NCI-H1417 (cell line): ENCODE measurements around the gene PRADC1.

ENCODE experiments used
- DNase-seq, 3 experiments: peaks; one replicate each; lab custom pipeline; 2025; lab: John Stamatoyannopoulos, UW

Gene PRADC1

DNA sequence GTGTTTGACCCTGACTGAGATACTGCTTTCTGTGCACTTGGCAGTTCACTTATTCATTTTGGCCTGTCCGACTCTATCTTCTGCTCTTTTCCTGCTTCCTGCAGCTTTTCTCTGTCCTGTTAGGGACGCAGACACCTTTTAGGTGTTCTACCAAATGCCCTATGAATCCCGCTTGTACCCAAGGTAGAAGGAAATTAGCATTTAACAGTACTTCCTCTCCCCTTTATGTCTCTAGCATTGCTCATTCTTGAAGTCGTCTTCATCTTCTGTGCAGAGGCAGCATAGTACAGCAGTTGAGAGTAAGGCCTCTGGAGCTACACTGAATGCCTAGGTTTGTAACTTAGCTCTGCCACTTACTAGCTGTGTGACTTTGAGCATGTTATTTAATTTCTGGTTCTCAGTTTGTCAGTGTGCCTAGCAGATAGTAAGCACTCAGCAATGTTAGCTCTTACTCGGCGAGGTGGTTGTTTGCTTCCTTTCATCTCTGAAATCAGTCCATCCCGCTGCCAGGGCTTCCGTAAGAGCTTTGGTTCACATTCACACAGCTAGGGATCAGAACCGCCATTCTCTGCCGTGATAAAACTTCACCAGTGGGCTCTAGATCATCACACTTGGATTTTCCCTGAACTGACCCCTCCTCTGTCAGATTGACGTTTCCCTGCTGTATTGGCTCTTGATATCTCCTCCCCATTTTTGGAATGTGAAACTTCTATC is 2.4 kb upstream of the PRADC1 start:
- DNase-seq = no peak

DNA sequence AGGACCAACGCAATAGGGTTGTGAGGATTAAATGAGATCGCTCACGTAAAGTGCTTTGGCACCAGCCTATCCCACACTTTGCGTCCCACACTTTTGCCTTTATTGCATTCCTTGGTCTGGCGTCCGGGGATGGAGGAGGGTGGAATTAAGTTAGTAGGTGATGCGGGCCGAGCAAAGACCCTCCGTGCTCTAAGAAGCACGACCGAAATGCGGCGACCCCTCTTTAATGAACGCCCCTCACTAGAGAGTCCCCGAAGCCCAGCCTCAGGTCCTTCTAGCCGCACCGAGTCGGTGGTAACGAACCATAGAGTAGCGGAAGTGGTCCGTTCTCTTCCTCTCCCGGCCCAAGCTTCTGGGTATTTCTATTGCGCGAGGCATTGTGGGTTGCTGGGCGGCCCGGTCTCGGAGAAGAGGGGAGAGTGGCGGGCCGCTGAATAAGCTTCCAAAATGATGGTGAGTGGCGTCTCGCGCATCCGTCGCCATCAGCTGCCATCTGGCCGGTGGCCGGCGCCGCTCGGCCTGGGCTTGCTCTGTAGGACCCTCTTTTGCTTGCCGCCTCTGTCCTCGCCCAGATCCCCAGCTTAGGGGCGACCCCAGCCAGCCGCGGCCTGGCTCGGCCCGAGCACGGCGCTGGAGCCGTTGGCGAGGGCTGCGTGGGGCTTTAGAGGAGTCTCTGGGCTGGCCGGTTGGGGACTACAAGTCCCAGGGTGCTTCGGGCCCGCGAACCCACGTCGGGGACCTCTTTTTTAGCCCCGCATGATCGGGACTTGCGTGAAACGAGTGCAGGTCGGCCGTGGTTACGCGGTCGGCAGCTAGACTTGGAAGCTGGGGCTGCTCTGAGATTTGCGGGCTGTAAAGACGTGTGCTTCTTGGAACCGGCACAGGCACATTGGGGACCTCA is 1.1 kb upstream of the PRADC1 start, which contains the start of gene CCT7:
CCT7 (plus strand) TSS at position 377 of the 901 bp plus-strand sequence; CDS start at position 448, 71 bp downstream.
- DNase-seq = peak; percentile 84 to 97 (median 94)

DNA sequence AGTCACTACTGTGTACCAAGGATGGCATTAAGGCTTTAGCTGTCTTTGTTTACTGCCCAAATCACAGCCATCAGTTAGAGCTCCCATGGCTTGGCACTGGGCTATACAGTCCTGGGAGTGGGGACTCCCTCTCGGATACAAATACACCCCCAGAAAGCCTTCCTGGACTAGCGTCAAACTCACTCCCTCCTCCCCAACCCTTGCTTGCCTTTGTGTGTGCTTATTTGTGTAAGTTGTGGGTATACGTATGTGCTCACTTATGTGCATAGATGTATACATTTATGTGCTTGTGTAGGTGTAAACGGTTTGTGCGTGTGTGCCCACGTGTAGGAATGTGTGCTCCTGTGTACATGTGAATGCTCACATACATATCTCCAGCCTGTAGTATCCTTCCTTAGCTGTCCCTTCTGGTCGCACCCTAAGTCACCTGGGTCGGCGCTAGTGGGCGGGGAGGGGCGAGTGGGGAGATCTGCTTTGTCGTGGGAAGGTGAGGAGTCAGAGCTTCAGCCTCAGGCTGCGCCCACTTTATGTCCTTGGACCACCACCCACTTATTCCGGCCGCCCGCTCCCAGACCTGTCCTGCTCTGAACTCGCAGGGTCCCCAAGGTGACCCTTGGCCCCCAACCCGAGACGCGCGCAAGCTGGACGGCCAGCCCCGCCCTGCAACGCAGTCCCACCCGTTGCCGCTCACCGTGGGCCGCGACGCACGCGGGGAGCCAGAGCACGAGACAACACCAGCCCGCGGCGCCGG is 461 bp downstream of the PRADC1 start:
- DNase-seq = peak in 1 of 3 experiments; percentile 69

DNA sequence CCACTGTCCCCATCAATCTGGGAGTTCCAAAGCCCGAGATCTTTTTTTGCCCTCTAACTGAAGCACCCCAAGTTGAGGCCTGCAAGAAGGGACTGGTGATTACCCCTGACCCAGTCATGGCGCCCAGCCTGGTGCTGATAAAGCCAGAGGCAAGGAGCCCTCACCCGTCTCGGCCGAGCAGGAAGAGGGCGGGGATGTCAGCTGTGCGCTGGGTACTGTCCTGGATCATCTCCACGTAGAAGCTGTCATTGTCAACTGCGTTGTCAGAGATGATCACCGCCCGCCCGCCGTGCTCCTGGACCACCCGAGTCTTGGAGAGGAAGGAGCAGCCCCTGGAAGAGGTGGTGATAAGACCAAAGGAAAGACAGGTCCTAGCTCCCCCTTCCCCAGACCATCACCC is 4.4 kb downstream of the PRADC1 start:
- no peak for DNase-seq

DNA sequence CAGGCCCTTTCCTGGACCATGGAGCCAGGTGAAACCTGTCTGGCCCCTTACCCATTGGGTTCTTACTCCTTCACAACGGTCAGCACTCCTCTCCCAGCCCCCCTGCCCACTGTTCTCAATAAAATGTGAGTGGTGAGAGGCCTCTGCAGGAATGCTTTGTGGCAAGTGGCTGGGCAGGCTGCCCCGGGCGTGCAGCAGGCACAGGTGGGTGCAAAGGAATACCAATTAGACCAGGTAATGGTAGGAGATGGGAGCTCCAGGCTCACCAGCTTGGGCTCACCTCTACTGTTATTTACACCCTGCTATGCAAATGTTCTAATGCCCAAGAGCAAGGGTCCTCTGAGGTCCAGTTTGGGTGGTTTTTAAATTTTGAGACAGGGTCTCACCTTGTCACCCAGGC is 6.0 kb downstream of the PRADC1 start:
- DNase-seq = no peak

DNA sequence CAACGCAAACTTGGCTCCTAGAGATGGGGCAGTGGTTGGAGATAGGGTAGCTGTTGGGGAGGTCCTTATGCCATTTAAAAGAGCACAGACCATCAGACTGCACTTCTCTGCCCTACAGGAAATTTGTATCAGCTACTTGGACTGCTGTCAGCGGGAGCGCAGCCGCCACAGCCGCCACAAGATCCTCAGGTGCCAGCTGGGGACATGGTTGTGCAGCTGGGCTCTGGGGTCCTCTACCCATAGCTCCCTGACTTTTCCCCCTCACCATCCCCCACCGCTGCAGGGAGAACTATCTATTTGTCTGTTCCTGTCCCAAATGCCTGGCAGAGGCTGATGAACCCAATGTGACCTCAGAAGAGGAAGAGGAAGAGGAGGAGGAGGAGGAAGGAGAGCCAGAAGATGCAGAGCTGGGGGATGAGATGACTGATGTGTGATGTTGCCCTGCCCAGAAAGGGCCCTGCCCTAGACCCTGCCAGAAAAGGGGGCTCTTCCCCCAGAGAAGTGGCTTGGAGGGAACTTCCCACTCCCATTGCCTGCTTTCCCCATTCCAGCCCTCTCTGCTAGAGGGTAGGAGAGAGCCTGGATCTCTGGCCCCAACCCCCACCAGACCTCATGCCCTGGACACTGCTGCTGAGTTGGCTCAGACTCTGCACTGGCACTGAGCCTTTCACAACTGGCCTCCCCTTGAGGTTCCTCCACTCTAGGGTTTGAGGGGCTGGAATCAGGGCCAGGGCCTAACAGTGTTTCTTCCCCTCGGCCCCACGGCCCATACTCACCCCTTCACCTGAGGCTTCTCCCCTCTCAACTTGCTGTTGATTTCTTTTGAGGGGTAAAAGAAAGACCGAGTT is 7.3 kb downstream of the PRADC1 start:
- DNase-seq = no peak

DNA sequence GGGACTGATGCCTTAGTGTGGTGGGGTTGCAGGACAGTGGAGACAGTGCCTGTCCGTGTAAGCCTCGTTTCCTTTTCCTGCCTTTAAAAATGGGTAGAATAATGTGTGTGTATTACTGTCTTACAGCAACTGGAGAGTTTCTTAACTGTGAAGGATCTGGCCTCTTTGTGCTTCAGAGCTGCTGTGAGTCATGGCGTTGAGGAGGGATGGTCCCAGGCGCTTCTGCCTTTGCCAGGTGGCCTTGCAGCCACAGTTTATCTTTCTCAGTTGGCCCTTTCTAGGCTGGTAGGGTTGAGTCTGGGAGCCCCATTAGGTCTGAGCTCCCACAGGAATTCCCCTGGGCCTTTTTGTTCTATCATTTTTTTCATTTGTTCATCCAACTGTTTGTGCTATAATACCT is 9.2 kb downstream of the PRADC1 start:
- DNase-seq = no peak

DNA sequence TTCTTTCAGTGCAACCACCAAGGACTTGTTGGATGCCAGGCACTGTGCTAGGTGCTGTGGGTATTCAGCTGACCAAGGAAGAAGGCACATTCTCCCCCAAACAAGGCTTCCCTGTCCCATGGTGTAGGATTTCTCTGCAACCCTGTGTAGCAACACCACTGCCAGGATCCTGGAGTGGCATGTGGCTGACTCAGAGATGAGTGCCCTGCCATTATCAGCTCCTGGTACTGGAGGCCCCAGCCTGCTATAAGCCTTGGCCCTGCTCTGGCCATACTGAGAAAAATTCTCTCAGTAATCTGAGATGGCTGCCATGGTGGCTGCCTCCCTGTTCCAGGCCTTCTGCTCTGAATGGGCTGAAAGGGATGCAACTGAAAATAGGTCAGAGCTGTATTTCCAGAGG is 14.7 kb downstream of the PRADC1 start:
- DNase-seq = no peak

DNA sequence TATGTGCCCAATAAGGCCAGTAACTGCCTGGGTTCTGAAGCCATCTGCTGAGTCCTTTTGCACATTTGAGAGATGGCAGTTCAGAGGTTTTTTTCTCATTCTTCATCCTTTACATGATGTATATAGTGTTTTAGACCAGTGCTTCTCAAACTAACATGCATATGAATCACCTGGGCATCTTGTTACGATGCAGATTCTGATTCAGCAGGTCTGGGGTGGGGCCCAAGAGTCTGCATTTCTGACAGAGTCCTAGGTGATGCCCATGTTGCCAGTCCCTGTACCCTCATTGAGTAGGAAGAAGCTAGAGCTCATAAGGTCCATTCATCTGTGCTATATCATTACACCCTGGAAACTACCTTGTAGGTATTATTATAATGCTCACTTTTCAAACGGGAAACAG is 15.2 kb downstream of the PRADC1 start:
- no peak for DNase-seq

DNA sequence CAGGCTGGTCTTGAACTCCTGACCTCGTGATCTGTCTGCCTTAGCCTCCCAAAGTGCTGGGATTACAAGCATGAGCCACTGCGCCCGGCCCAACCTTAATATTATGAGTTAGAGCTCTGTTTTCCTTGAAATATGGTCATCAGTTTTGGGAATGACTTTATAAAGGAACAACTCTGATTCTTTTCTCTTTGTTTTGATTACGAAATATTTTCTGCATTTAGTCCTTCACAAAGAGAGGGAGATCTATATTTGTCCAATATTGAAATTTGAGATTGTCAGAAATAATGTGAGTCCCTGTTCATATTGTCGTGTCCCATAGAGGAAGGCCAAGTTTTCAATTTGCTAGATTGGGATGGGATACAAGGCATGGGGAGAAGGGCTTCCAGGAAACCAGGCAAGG is 15.9 kb downstream of the PRADC1 start:
- no peak for DNase-seq

DNA sequence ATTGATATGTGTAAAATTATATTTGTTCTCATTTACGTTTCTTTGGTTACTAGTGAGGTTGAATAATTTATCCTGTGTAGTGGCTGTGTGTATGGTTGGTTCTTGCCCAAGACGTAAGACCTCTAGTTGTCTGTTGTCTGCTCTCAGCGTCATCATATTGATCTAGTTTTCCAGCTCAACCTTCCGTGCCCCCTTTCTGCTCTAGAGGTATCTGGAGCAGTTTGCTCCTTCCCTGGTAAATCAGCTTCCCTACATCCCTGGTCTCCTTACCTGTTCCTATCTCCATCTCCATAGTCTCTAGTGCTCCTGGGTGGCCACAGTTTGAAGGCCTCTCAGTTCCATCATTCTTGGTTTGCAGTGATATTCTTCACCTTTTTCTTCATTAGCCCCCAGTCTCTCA is 17.8 kb downstream of the PRADC1 start:
- peak in 1 of 3 experiments; percentile 18 for DNase-seq

DNA sequence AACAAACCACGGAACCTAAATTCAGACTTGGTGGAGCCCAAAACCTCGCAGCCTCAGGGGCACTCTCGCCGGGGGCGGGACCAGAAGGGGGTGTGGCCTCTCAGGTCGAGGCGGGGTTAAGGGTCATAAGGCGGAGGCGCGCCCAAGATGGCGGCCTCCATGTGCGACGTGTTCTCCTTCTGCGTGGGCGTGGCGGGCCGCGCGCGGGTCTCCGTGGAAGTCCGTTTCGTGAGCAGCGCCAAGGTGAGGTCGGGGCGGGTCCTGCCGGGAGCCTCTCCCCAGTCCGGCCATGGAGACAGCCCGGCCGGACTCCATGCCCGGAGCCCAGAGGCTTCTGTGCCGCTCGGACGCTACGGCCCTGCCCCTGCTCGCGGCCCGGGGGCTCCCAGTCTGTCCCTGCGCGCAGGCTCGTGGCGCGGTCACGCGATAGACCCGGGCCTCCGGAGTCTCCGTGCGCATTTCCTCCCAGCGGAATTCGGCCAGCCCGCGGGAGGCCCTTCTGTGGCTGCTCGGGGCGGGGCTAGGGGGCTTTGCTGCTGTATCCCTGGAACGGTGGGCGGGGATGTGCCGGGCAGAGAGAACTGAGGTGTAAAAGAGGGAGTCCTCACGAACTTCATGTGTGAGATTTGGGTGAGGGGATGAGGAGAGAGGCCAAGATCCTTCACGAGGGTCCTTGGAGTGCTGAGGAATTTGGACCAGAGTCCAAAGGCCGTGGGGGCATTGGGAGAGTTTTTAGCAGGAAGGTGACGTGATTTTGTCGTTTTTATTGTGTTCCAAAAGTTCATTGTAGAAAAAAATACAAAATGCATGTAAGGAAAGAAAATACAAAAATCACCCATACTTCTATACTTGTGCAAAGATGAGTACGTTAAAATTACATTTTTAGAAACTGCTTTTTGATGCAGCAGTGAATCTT is 18.7 kb downstream of the PRADC1 start, which contains the start of gene SMYD5:
SMYD5 (plus strand) TSS at position 126 of the 916 bp plus-strand sequence; CDS start at position 148, 22 bp downstream.
- peak; percentile 72 to 95 (median 95) for DNase-seq

DNA sequence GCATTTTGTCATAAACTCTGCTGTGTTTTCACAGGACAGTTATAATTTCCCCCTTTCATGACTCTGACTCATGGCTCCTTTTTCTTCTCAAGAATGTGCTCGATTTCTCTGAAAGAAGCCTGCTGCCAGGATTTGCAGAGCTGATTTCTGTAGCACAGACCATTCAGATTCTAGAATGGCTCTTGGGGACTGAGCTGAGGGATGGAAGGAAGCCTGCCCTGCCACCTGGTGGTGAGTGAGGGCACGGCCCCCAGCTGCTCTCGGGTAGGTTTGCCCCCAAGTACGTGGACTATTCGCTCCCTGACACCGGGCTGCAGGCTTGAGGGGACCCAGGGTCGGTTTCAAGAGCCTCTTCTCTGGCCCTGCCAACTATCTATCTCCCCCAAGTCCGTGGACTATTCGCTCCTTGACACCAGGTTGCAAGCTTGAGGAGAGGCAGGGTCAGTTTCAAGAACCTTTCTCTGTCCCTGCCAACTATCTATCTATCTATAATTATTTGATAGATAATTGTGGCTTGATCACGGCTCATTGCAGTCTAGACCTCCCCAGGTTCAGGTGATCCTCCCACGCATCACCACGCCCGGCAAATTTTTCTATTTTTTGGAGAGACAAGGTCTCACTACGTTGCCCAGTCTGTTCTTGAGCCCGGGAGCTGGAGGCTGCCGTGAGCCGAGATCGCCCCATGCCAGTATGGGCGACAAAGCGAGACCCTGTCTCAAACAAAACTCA is 20.4 kb downstream of the PRADC1 start:
- peak; percentile 27 to 80 (median 69) for DNase-seq

DNA sequence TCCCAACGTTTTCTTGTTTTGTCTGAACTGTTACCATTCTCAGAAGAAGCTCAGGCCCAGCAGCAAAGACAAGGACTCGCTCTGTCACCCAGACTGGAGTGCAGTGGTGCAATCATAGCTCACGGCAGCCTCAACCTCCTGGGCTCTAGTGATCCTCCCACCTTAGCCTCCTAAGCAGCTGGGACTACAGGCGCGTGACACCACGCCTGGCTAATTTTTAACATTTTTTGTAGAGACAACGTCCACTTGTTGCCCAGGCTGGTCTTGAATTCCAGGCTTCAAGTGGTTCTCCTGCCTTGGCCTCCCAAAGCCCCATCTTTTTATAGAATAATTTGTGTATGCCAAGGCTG is 21.0 kb downstream of the PRADC1 start:
- no peak for DNase-seq

DNA sequence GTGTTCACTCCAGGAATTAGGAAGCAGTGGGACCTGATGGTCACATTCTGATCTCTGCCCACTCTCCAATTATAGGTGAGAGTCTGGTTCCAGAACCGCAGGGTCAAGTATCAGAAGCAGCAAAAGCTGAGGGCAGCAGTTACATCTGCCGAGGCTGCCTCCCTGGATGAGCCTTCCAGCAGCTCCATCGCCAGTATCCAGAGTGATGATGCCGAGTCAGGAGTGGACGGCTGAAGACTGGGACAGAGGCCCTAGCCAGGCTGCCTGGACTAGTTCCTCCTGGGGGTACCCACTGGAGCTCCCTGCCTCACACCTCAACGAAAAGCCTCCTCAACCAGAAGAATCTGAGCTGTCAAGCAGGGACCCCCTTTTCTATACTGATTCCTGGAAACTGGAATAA is 22.3 kb downstream of the PRADC1 start:
- no peak for DNase-seq

DNA sequence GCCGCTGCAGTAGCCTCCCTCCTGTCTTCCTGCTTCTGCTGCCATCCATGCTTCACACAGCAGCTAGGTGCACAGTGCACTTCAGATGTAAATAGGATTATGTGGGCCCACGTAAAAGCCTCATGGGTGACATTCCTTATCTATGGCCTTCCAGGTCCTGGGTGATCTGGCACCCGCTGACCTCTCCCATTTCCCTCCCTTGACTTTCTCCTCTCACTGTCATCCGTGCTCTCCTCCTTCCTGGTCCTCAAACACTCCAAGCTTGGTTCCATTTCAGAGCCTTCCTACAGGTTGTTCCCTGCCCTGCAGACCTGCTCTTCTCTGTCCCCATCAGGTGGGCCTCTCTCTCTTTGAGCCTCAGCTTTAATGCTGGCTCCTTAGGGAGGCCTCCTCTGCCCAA is 23.0 kb downstream of the PRADC1 start:
- no peak for DNase-seq

DNA sequence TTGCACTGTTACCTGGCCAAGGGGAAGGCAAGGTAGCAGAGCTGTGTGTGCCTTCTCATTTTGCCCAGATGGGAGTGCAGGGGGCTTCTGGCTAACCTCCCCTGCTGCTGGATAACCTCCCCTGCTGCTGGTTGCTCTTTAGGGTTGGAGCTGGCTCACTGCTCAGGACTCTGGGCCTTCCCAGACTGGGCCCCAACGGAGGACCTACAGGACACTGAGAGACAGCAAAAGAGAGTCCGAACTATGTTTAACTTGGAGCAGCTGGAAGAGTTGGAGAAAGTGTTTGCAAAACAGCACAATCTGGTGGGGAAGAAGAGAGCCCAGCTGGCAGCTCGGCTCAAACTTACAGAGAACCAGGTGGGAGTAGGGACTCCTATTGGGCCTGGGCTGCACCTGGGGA is 24.8 kb downstream of the PRADC1 start:
- DNase-seq = no peak

DNA sequence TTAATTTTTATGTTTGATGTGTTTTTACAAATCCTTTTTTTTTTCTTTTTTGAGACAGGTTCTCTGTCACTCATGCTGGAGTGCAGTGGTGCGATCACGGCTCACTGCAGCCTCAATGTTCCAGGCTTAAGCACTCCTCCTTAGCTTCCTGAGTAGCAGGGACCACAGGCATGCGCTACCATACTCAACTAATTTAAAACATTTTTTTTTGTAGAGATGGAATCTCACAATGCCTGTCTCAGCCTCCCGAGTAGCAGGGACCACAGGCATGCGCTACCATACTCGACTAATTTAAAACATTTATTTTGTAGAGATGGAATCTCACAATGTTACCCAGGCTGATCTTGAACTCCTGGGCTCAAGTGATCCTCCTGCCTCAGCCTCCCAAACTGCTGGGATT is 27.4 kb downstream of the PRADC1 start:
- no peak for DNase-seq

DNA sequence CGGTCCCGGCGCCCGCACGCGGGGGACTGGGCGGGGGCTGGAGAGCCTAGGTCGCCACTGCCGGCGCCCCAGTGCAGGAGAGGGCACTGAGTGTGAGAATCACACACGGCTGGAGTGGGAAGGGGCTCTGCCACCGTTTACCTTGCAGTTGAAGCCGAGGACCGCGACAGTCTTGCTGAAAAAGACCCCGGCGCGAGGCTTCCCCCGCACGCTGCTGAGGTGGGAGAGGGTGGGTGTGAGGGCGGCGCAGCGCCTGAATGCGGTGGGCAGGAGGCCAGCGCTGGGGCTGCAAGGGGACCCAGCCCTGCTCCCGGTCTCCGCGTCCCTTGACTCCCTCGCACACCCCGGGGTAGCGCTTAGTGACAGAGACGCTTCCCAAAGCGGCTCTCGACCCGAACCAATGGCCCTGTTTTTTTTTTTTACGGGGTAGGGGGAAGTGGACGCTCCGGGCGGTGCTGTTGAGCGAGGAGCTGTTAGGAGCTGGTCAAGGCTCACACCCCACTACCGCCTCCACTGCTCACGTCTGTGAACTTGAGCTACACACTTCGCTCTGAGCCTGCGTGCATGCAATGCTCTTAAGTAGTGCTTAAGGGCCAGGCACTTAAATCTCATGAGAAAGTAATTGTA is 29.9 kb downstream of the PRADC1 start:
- peak; percentile 26 to 49 (median 41) for DNase-seq
